Measurements from ENCODE around the gene ASAH2. TPM values are rescaled to one million over a fixed set of nuclear protein-coding genes. Genes with fewer than 3 reads are reported as not detected.
A peak's percentile ranks its signal among the peaks of the same experiment; 100 is the strongest.

The ASAH2 gene
- total and polyA plus RNA-seq, 2 donors from 2014 or later, result 0.45 to 1.3 TPM

GRCh38 chr10:50228672-50229071, 22.6 kb downstream of the ASAH2 start:
- no peak for DNase-seq
- H3K27ac ChIP-seq (ENCODE audit: low read depth in 2 of 2, low read length in 2 of 2), result no peak overlapping the region
- TF ChIP-seq CTCF (IDR thresholded peaks at IDR 0.05; ENCODE audit: borderline replicate concordance, extremely low read depth, insufficient read depth), result no peak
- no peaks in the 10 kb centered on the region for H3K36me3 ChIP-seq (ENCODE audit: control insufficient read depth in 2 of 3, insufficient read depth in 3 of 3, low read length in 3 of 3)
- H3K4me1 ChIP-seq (ENCODE audit: control insufficient read depth in 2 of 3, insufficient read depth in 2 of 3, low read depth in 1 of 3, low read length in 3 of 3), result no peaks in the 10 kb centered on the region
- no peaks in the 10 kb centered on the region for H3K27me3 ChIP-seq (ENCODE audit: control insufficient read depth, insufficient read depth, low read length)
- no peak overlapping the region for H3K9ac ChIP-seq (ENCODE audit: low read length in 3 of 3)
- no peak for FAIRE-seq
- intact Hi-C loops (cut with DNase I), result no loop called here
- H3K9me3 ChIP-seq (ENCODE audit: control insufficient read depth in 2 of 3, insufficient read depth in 1 of 3, low read length in 3 of 3), result no peaks in the 10 kb centered on the region
- H3K4me3 ChIP-seq (ENCODE audit: low read length in 3 of 3), result no peak overlapping the region

- no peaks in the 10 kb centered on the region for H3K36me3 ChIP-seq (ENCODE audit: control insufficient read depth in 2 of 3, insufficient read depth in 3 of 3, low read length in 3 of 3)
- no peak overlapping the region for H3K4me3 ChIP-seq (ENCODE audit: low read length in 3 of 3)
- no peak for TF ChIP-seq CTCF (IDR thresholded peaks at IDR 0.05; ENCODE audit: borderline replicate concordance, extremely low read depth, insufficient read depth)
- H3K9ac ChIP-seq (ENCODE audit: low read length in 3 of 3), result no peak overlapping the region
- H3K27ac ChIP-seq (ENCODE audit: low read depth in 2 of 2, low read length in 2 of 2), result no peak overlapping the region
- no peaks in the 10 kb centered on the region for H3K27me3 ChIP-seq (ENCODE audit: control insufficient read depth, insufficient read depth, low read length)
- FAIRE-seq, result no peak
- no peaks in the 10 kb centered on the region for H3K4me1 ChIP-seq (ENCODE audit: control insufficient read depth in 2 of 3, insufficient read depth in 2 of 3, low read depth in 1 of 3, low read length in 3 of 3)
- intact Hi-C loops (cut with DNase I), result no loop called here
- no peak for DNase-seq
- H3K9me3 ChIP-seq (ENCODE audit: control insufficient read depth in 2 of 3, insufficient read depth in 1 of 3, low read length in 3 of 3), result no peaks in the 10 kb centered on the region
These were observed 24.7 kb downstream of the ASAH2 start for GRCh38 chr10:50226610-50227009.

GRCh38 chr10:50224330-50224952, 26.9 kb downstream of the ASAH2 start:
- TF ChIP-seq CTCF (IDR thresholded peaks at IDR 0.05; ENCODE audit: borderline replicate concordance, extremely low read depth, insufficient read depth), result peak; percentile 24
- Histone ChIP-seq H3K27me3 (ENCODE audit: control insufficient read depth, insufficient read depth, low read length) (no peaks in the 10 kb centered on the region), H3K27ac (ENCODE audit: low read depth in 2 of 2, low read length in 2 of 2) (no peak overlapping the region), H3K9ac (ENCODE audit: low read length in 3 of 3) (no peak overlapping the region), H3K36me3 (ENCODE audit: control insufficient read depth in 2 of 3, insufficient read depth in 3 of 3, low read length in 3 of 3) (no peaks in the 10 kb centered on the region), H3K4me3 (ENCODE audit: low read length in 3 of 3) (no peak overlapping the region), H3K9me3 (ENCODE audit: control insufficient read depth in 2 of 3, insufficient read depth in 1 of 3, low read length in 3 of 3) (no peaks in the 10 kb centered on the region), H3K4me1 (ENCODE audit: control insufficient read depth in 2 of 3, insufficient read depth in 2 of 3, low read depth in 1 of 3, low read length in 3 of 3) (no peaks in the 10 kb centered on the region)
- DNase-seq, result peak in 3 of 5 donors; percentile 24 to 62 (median 61)
- intact Hi-C loops (cut with DNase I), result no loop called here
- FAIRE-seq, result peak; percentile 35

- TF ChIP-seq CTCF (IDR thresholded peaks at IDR 0.05; ENCODE audit: borderline replicate concordance, extremely low read depth, insufficient read depth), result no peak
- FAIRE-seq (no peak), DNase-seq (no peak)
- Histone ChIP-seq H3K27ac (ENCODE audit: low read depth in 2 of 2, low read length in 2 of 2) (no peak overlapping the region), H3K9me3 (ENCODE audit: control insufficient read depth in 2 of 3, insufficient read depth in 1 of 3, low read length in 3 of 3) (no peaks in the 10 kb centered on the region), H3K36me3 (ENCODE audit: control insufficient read depth in 2 of 3, insufficient read depth in 3 of 3, low read length in 3 of 3) (no peaks in the 10 kb centered on the region), H3K27me3 (ENCODE audit: control insufficient read depth, insufficient read depth, low read length) (no peaks in the 10 kb centered on the region), H3K4me1 (ENCODE audit: control insufficient read depth in 2 of 3, insufficient read depth in 2 of 3, low read depth in 1 of 3, low read length in 3 of 3) (no peaks in the 10 kb centered on the region), H3K4me3 (ENCODE audit: low read length in 3 of 3) (no peak overlapping the region), H3K9ac (ENCODE audit: low read length in 3 of 3) (no peak overlapping the region)
- intact Hi-C loops (cut with DNase I), result no loop called here
These were observed 29.1 kb downstream of the ASAH2 start for GRCh38 chr10:50222199-50222598.

Data from kidney (tissue), 14 donors.